Body of pancreas (tissue), 4 donors: ENCODE data around the gene COX5B.

Source experiments
- CTCF ChIP-seq, 7 experiments: fragments of 450-650 bp in 4 of 7; fragments of 200-600 bp in 3 of 7; sonication (generic) in 3 of 7; IDR thresholded peaks; one replicate each; pipeline ENCODE4 v1.5.1; 2016 to 2019; ENCODE audit warnings: antibody characterized with exemption in 7 of 7
- POLR2A ChIP-seq, 3 donors: fragments of 450-650 bp; IDR thresholded peaks; one replicate each; pipeline ENCODE4 v1.6.1; 2016; ENCODE audit warnings: antibody characterized with exemption in 3 of 3, mild to moderate bottlenecking in 2 of 3

GRCh38 chr2:97675430-97676113 lies 29.7 kb downstream of the COX5B start:
- no peak for TF ChIP-seq CTCF (IDR thresholded peaks at IDR 0.05)
- no peak for TF ChIP-seq POLR2A (IDR thresholded peaks at IDR 0.05)
